ENCODE data around the gene OR6F1.
"Not testable (repeated sequence)": the region's sequence is repeated elsewhere in the genome, so short reads cannot be mapped to it uniquely, and the experiment has no call there.

The OR6F1 gene

GRCh38 chr1:247716546-247716945 lies at the start of gene OR6F1:
Gene OR6F1, minus strand, starts transcription at chr1:247716646. Its CDS starts 3,891 bp downstream, at chr1:247712755.
- H3K4me1 ChIP-seq: no peaks in the 10 kb centered on the region
- no peaks in the 10 kb centered on the region for H3K36me3 ChIP-seq
- H3K4me3 ChIP-seq: no peak within 1 kb of the TSS
- TF ChIP-seq Cebpa-rat (IDR thresholded peaks at IDR 0.05): no peak
- H3K9me3 ChIP-seq (replicated peaks in 1 of 11): peaks cover 6 to 12% (median 10%) of the 10 kb centered on the region in 11 experiments; a peak in 20 of 22 replicates
- H3K4me2 ChIP-seq: no peak within 1 kb of the TSS
- H3K9ac ChIP-seq: no peak within 1 kb of the TSS
- no peaks in the 10 kb centered on the region for H3K27me3 ChIP-seq
- no peak within 1 kb of the TSS for H3K27ac ChIP-seq
- H4K20me1 ChIP-seq: no peaks in the 10 kb centered on the region

DNA sequence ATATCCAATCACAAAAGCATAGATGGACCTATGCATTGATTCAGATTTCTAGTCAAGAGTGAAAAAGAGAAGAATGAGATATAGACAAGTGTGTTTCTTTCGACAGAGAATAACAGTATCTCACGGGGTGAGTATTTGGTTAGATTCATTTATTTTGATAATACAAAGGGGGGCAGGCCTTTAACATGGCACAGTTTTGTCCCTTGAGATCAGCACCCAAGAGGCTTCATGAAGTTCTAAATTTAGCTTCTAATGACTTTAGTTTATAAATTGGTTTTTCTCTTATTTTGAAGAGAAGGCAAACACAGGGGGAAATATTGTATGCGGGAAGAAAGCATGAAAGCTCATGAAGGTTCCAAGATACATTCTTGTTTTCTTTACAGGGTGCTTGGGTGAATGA lies 44.0 kb upstream of the OR6F1 start, which contains the start of gene OR1C1:
OR1C1 (minus strand) TSS at position 101 of the 400 bp plus-strand sequence. CDS start 2,150 bp downstream, outside the sequence.
- H3K9ac ChIP-seq: no peak within 1 kb of the TSS
- no peaks in the 10 kb centered on the region for H3K27me3 ChIP-seq
- H3K27ac ChIP-seq: no peak within 1 kb of the TSS
- no peak for TF ChIP-seq Cebpa-rat (IDR thresholded peaks at IDR 0.05)
- no peaks in the 10 kb centered on the region for H4K20me1 ChIP-seq
- no peak within 1 kb of the TSS for H3K4me3 ChIP-seq
- H3K4me2 ChIP-seq: no peak within 1 kb of the TSS
- H3K9me3 ChIP-seq (replicated peaks in 1 of 11): no peaks in the 10 kb centered on the region
- H3K4me1 ChIP-seq: no peaks in the 10 kb centered on the region
- no peaks in the 10 kb centered on the region for H3K36me3 ChIP-seq

DNA sequence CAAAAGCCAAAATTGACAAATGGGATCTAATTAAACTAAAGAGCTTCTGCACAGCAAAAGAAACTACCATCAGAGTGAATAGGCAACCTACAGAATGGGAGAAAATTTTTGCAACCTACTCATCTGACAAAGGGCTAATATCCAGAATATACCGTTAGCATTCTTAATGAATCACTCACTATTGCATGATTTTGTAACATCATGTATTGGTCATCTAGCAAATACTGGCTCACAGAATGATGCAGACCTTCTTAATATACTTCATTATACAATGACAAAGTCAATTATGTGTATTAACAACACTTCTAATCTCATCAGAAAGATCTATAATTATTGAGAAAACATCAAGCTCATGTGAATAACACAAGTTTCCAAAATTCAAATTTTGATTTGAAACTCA lies 37.9 kb upstream of the OR6F1 start:
- peaks cover 13 to 21% (median 18%) of the 10 kb centered on the region in 11 experiments; a peak in 20 of 22 replicates for H3K9me3 ChIP-seq (replicated peaks in 1 of 11)
- not testable (repeated sequence) for H4K20me1 ChIP-seq, H3K27ac ChIP-seq, H3K9ac ChIP-seq, H3K36me3 ChIP-seq, H3K27me3 ChIP-seq, H3K4me3 ChIP-seq, H3K4me2 ChIP-seq, H3K4me1 ChIP-seq

DNA sequence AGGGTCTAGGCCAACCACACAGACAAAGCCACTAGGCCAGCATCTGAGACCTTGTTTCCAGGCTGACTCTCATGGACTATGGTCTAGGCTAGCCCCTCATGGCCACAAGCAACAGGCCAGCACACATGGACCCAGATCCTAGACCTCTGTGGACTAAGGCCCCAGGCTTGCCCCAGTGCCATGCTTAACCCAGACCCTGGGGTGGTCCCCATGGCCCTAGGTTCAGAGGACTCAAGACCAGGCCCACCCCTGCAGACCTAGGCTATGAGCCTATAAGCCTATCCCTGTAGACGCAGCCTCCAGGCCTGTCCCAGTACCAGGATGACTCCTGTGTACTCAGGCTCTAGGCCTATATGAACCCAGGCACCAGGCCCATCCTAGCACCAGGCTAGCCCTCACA lies 33.4 kb upstream of the OR6F1 start:
- Histone ChIP-seq H3K27ac (no peak overlapping the region), H3K4me2 (no peak overlapping the region), H3K36me3 (no peaks in the 10 kb centered on the region), H3K9me3 (replicated peaks in 1 of 11) (peaks cover 14 to 21% (median 19%) of the 10 kb centered on the region in 11 experiments; a peak in 20 of 22 replicates), H3K4me3 (no peak overlapping the region), H3K27me3 (no peaks in the 10 kb centered on the region), H4K20me1 (no peaks in the 10 kb centered on the region), H3K9ac (no peak overlapping the region), H3K4me1 (no peaks in the 10 kb centered on the region)
- TF ChIP-seq Cebpa-rat (IDR thresholded peaks at IDR 0.05): no peak

- no peak within 1 kb of the TSS for H3K4me2 ChIP-seq
- no peaks in the 10 kb centered on the region for H3K4me1 ChIP-seq
- no peak within 1 kb of the TSS for H3K27ac ChIP-seq
- H3K27me3 ChIP-seq: no peaks in the 10 kb centered on the region
- H4K20me1 ChIP-seq: no peaks in the 10 kb centered on the region
- H3K9ac ChIP-seq: no peak within 1 kb of the TSS
- no peak for TF ChIP-seq Cebpa-rat (IDR thresholded peaks at IDR 0.05)
- peaks cover 14 to 21% (median 19%) of the 10 kb centered on the region in 11 experiments; a peak in 20 of 22 replicates for H3K9me3 ChIP-seq (replicated peaks in 1 of 11)
- H3K4me3 ChIP-seq: no peak within 1 kb of the TSS
- no peaks in the 10 kb centered on the region for H3K36me3 ChIP-seq
Measured at GRCh38 chr1:247748041-247748440, 31.6 kb upstream of the OR6F1 start, which contains the start of gene OR14A2. Gene OR14A2, minus strand, starts transcription at chr1:247748141.

DNA sequence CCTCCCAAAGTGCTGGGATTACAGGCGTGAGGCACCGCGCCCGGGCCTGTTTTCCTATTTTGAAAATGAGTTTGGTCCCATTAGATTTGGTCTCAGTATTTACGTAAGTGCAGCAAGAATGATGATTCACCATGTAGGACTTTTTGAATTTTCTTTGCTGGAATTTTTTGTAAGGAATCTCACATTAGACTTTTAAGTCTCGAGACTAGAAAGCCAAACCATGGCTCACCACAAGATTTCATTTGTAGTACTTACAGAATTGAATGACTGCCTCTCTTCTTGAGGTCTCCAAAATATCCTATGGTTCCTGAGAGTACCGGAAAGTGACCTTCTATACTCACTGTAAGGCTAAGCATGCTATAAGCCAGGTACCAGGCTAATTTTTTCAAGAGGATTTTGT lies 31.2 kb upstream of the OR6F1 start:
- H3K4me3 ChIP-seq: no peak overlapping the region
- no peak overlapping the region for H3K27ac ChIP-seq
- no peaks in the 10 kb centered on the region for H3K36me3 ChIP-seq
- H3K9ac ChIP-seq: no peak overlapping the region
- H4K20me1 ChIP-seq: no peaks in the 10 kb centered on the region
- no peaks in the 10 kb centered on the region for H3K4me1 ChIP-seq
- no peak overlapping the region for H3K4me2 ChIP-seq
- peaks cover 14 to 21% (median 19%) of the 10 kb centered on the region in 11 experiments; a peak in 20 of 22 replicates for H3K9me3 ChIP-seq (replicated peaks in 1 of 11)
- TF ChIP-seq Cebpa-rat (IDR thresholded peaks at IDR 0.05): no peak
- H3K27me3 ChIP-seq: no peaks in the 10 kb centered on the region

- Histone ChIP-seq H3K27me3 (no peaks in the 10 kb centered on the region), H3K27ac (no peak overlapping the region), H3K4me1 (no peaks in the 10 kb centered on the region), H3K9me3 (replicated peaks in 1 of 11) (peaks cover 14 to 21% (median 19%) of the 10 kb centered on the region in 11 experiments; a peak in 20 of 22 replicates), H3K4me2 (no peak overlapping the region), H4K20me1 (no peaks in the 10 kb centered on the region), H3K9ac (no peak overlapping the region), H3K36me3 (no peaks in the 10 kb centered on the region), H3K4me3 (no peak overlapping the region)
- no peak for TF ChIP-seq Cebpa-rat (IDR thresholded peaks at IDR 0.05)
Measured at GRCh38 chr1:247746391-247746935, 30.0 kb upstream of the OR6F1 start.

GRCh38 chr1:247742215-247742760 lies 25.8 kb upstream of the OR6F1 start:
- not testable (repeated sequence) for H3K36me3 ChIP-seq; H3K4me1 ChIP-seq; H3K27me3 ChIP-seq; H3K9ac ChIP-seq; H3K4me3 ChIP-seq; H3K27ac ChIP-seq; H3K9me3 ChIP-seq (replicated peaks in 1 of 11); H3K4me2 ChIP-seq; H4K20me1 ChIP-seq

DNA sequence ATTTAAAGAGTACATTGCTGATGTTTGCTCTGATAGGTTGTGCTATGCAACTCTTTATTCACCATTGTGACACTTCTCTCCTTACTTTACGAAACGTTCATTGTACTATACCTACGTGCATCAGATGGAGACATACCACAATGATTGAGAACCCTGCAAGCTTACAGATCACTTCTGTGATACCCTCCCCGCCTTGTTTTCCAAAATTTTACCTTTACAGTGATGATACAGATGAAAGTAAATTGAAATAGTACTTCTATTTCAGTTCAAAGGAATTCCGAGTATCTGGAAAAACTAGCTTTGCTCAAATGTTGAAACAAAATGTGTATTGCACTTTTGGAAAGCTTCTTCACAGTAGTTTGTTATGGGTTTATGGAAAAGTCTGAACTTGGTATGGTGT lies 25.3 kb upstream of the OR6F1 start:
- no peaks in the 10 kb centered on the region for H3K9me3 ChIP-seq (replicated peaks in 1 of 11)
- no peaks in the 10 kb centered on the region for H3K36me3 ChIP-seq
- H3K4me1 ChIP-seq: no peaks in the 10 kb centered on the region
- H3K4me3 ChIP-seq: no peak overlapping the region
- H3K27ac ChIP-seq: no peak overlapping the region
- no peak for TF ChIP-seq Cebpa-rat (IDR thresholded peaks at IDR 0.05)
- no peaks in the 10 kb centered on the region for H3K27me3 ChIP-seq
- no peak overlapping the region for H3K9ac ChIP-seq
- H4K20me1 ChIP-seq: no peaks in the 10 kb centered on the region
- H3K4me2 ChIP-seq: no peak overlapping the region

GRCh38 chr1:247740721-247741120 lies 24.3 kb upstream of the OR6F1 start:
- no peak overlapping the region for H3K4me3 ChIP-seq
- no peak overlapping the region for H3K27ac ChIP-seq
- no peak overlapping the region for H3K4me2 ChIP-seq
- no peaks in the 10 kb centered on the region for H3K36me3 ChIP-seq
- no peak overlapping the region for H3K9ac ChIP-seq
- H4K20me1 ChIP-seq: no peaks in the 10 kb centered on the region
- no peaks in the 10 kb centered on the region for H3K9me3 ChIP-seq (replicated peaks in 1 of 11)
- no peaks in the 10 kb centered on the region for H3K4me1 ChIP-seq
- no peaks in the 10 kb centered on the region for H3K27me3 ChIP-seq
- TF ChIP-seq Cebpa-rat (IDR thresholded peaks at IDR 0.05): no peak

Data from BLaER1 treated with 17β-estradiol and CSF1 and Interleukin-3, amounts not matched to agents 10 nM and 100 nM (cell line).